Fibroblast of skin of left biceps (primary cell): ENCODE results near the gene PGAP1.

ENCODE experiments used
- DNase-seq, 2 experiments: peaks; one replicate each; pipeline ENCODE4 v3.0.0-alpha.2; 2013; ENCODE audit warnings: low read depth in 2 of 2

The PGAP1 gene

GRCh38 chr2:196802401-196802800 lies 124.1 kb downstream of the PGAP1 start:
- no peak for DNase-seq

DNA sequence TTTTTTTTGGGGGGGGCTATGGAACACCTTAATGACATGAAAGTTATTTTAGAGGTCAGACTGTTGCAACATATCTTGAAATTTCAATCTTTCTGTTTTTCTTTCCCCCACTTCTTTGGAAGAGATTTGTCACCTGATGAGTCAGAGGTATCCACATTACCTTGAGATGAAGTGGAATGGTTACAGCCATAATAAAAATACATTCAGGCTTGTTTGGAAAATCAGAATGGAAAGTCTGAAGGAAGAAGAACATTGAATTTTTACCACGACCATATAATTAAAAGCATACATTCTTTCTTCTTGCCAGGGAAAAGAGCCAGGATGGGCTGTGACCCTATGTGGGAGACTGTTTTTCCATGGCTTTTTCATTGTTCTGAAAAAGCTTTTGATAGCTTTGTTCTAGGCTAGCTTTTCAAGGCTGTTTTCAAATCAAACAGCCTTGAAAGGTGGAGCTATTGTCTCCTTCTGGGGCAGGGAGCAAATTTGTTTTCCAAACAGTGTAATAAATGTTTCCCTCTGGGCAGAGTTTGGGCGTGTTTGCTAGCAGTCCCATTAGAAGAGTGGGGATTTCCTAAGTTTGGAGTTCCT lies 124.7 kb downstream of the PGAP1 start:
- peak in 1 of 2 experiments; percentile 29 for DNase-seq

DNA sequence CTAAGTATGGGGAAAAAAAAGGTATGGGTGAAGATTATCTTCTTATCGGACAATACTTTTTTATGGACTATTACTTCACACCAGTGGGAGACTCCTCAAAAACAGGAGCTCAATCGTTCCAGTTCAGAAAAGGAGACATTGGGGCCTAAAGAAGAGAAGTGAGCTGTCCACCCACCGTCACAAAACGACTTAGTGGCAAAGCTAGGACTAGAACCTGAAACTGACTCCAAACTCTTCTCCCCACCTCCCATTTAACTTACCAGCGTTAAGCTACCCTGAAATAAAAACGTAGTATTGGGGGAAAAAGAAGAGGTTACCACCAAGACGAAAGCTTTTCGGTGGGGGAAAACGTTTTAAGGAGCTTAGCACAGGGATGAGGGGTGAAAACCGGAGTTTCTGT lies 127.5 kb downstream of the PGAP1 start:
- DNase-seq: no peak

DNA sequence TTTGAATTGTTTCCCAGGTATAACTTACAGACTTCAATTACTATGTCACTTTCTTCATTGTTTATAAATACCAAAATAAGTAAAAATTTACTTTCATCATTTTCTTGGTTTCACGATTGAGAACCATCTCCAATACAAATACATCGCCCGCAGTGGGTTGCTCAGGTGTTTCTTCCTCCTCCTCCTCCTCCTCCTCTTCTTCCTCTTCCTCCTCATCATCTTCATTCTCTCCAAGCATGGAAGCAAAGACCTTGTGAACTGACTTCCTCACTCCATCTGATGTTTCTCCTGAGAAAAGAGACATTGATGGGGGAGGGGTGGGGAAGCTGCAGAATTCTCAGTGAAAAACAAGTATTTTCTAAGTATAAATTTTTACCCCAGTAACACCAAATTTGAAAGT lies 133.6 kb downstream of the PGAP1 start:
- no peak for DNase-seq

GRCh38 chr2:196783431-196784094 lies 142.9 kb downstream of the PGAP1 start:
- DNase-seq: no peak
